Sigmoid colon (tissue), 7 donors: ENCODE measurements around the gene TMEM255B. TPM values are rescaled to one million over a fixed set of nuclear protein-coding genes. Genes with fewer than 3 reads are reported as not detected.

Source experiments
- DNase-seq: peaks from one replicate; pipeline ENCODE4 v3.0.0-alpha.2; 2019
- H3K27ac ChIP-seq, 4 donors: fragments of 200-600 bp; sonication (generic); one replicate each; pipeline ENCODE4 v1.5.1; 2016 to 2019; ENCODE audit warnings: mild to moderate bottlenecking in 1 of 4
- H3K27me3 ChIP-seq, 3 donors: fragments of 200-600 bp; sonication (generic); one replicate each; pipeline ENCODE4 v1.5.1; 2019; ENCODE audit warnings: mild to moderate bottlenecking in 1 of 3
- H3K36me3 ChIP-seq, 4 donors: fragments of 200-600 bp; sonication (generic); one replicate each; pipeline ENCODE4 v1.5.1; 2016 to 2019
- H3K4me1 ChIP-seq, 4 donors: fragments of 200-600 bp; sonication (generic); one replicate each; pipeline ENCODE4 v1.5.1; 2017 to 2019
- H3K4me3 ChIP-seq, 4 donors: fragments of 200-600 bp; sonication (generic); one replicate each; pipeline ENCODE4 v1.5.1; 2017 to 2019; ENCODE audit warnings: mild to moderate bottlenecking in 2 of 4, moderate library complexity in 1 of 4
- H3K9me3 ChIP-seq, 4 donors: fragments of 200-600 bp in 3 of 4; sonication (generic) in 3 of 4; one replicate each; pipeline versions ENCODE4 v1.5.1 to v1.6.1; 2013 to 2019
- CTCF ChIP-seq, 4 experiments: fragments of 450-650 bp in 3 of 4; fragments of 200-600 bp in 1 of 4; IDR thresholded peaks; one replicate each; pipeline ENCODE4 v1.5.1; 2016 to 2019; ENCODE audit warnings: antibody characterized with exemption in 4 of 4, mild to moderate bottlenecking in 3 of 4, moderate library complexity in 2 of 4
- EP300 ChIP-seq, 4 donors: sonication (generic); formaldehyde crosslinking; IDR thresholded peaks; one replicate each; pipeline ENCODE4 v1.6.1; 2017; ENCODE audit warnings: antibody characterized with exemption in 4 of 4
- POLR2A ChIP-seq, 2 donors: fragments of 450-650 bp; IDR thresholded peaks; one replicate each; pipeline ENCODE4 v1.6.1; 2016; ENCODE audit warnings: antibody characterized with exemption in 2 of 2, mild to moderate bottlenecking in 2 of 2, moderate library complexity in 2 of 2
- POLR2AphosphoS5 ChIP-seq, 4 donors: sonication (generic); formaldehyde crosslinking; IDR thresholded peaks; one replicate each; pipeline ENCODE4 v1.6.1; 2017; ENCODE audit warnings: antibody characterized with exemption in 4 of 4
- WGBS, 2 donors: extraction: QIAGEN DNeasy Blood & Tissue Kit; methylation state at CpG; one replicate each; pipeline ENCODE4 v1.1.7; 2013; 5-methylcytosine and 5-hydroxymethylcytosine counted together
- intact Hi-C: fragments of 100-400 bp; cut with DNase I; formaldehyde crosslinking; loops from one replicate; pipeline ENCODE4 v1.15.1; 2023
- polyA plus RNA-seq, 3 donors: library from polyadenylated mRNA; stranded (reverse); fragments of 200-250 nt; gene quantifications; one replicate each; pipeline ENCODE4 v1.2.3, GENCODE V29; 2013
- total RNA-seq, 4 donors: library from RNA; depleted of rRNA; stranded (reverse); fragments of >200 nt; gene quantifications; one replicate each; pipeline ENCODE4 v1.1.0, GENCODE V29; 2016
- donor health status: healthy with polysubstance abuse.
- donor health status: Bipolar disorder and iron deficiency.
- donor health status: healthy.

TMEM255B gene
- total and polyA plus RNA-seq, 7 donors, result 0.60 to 11.1 (median 4.3) TPM

- H3K4me1 ChIP-seq, result no peaks in the 10 kb centered on the region
- no peak overlapping the region for H3K27ac ChIP-seq
- no peaks in the 10 kb centered on the region for H3K9me3 ChIP-seq
- DNase-seq, result no peak
- intact Hi-C loops, result no loop called here
- H3K4me3 ChIP-seq, result no peak overlapping the region
- H3K27me3 ChIP-seq, result peaks cover 0 to 25% (median 2%) of the 10 kb centered on the region in 3 donors
- H3K36me3 ChIP-seq, result no peaks in the 10 kb centered on the region
- TF ChIP-seq CTCF (IDR thresholded peaks at IDR 0.05) (no peak), POLR2A (IDR thresholded peaks at IDR 0.05) (no peak), POLR2AphosphoS5 (IDR thresholded peaks at IDR 0.05) (no peak), EP300 (IDR thresholded peaks at IDR 0.05) (no peak)
- 89 to 93% methylated on average over 55 of the region's 55 CpGs for WGBS, 2 donors
Measured at GRCh38 chr13:113732961-113733950, 25.8 kb upstream of the TMEM255B start.

- DNase-seq, result no peak
- Histone ChIP-seq H3K27me3 (peaks cover 0 to 25% (median 0%) of the 10 kb centered on the region in 3 donors), H3K36me3 (no peaks in the 10 kb centered on the region), H3K27ac (no peak overlapping the region), H3K4me3 (no peak overlapping the region), H3K4me1 (no peaks in the 10 kb centered on the region), H3K9me3 (no peaks in the 10 kb centered on the region)
- intact Hi-C loops, result no loop called here
- 86 to 92% methylated on average over 26 of the region's 26 CpGs for WGBS, 2 donors
- TF ChIP-seq POLR2AphosphoS5 (IDR thresholded peaks at IDR 0.05) (no peak), CTCF (IDR thresholded peaks at IDR 0.05) (no peak), EP300 (IDR thresholded peaks at IDR 0.05) (no peak), POLR2A (IDR thresholded peaks at IDR 0.05) (no peak)
Measured at GRCh38 chr13:113734099-113734825, 24.8 kb upstream of the TMEM255B start.

GRCh38 chr13:113734826-113735125 is 24.2 kb upstream of the TMEM255B start:
- H3K27ac ChIP-seq, result no peak overlapping the region
- 80 to 90% methylated on average over 8 of the region's 8 CpGs for WGBS, 2 donors

DNA sequence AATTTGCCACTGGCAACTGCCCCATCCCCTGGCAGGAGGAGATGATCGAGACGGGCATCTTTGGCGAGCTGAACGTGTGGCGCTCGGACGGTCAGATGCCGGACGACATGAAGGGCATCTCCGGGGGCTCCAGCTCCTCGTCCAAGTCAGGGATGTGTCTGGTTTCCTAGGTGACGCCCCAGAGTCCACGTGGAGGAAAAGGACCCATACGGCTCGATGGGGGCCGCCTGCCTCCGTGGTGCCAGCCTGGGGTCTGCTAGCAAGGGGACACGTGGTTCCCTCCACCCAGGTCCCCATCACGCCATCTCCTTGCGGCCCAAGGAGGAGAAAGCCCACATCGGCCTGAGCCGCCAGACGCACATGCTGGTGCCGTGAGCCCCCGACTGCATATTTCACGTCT is 23.8 kb upstream of the TMEM255B start:
- no peaks in the 10 kb centered on the region for H3K4me1 ChIP-seq
- H3K36me3 ChIP-seq, result no peaks in the 10 kb centered on the region
- DNase-seq, result no peak
- no peak overlapping the region for H3K4me3 ChIP-seq
- H3K9me3 ChIP-seq, result no peaks in the 10 kb centered on the region
- peaks cover 0 to 28% (median 2%) of the 10 kb centered on the region in 3 donors for H3K27me3 ChIP-seq
- H3K27ac ChIP-seq, result no peak overlapping the region
- TF ChIP-seq POLR2AphosphoS5 (IDR thresholded peaks at IDR 0.05), result no peak
- TF ChIP-seq POLR2A (IDR thresholded peaks at IDR 0.05), result no peak
- TF ChIP-seq EP300 (IDR thresholded peaks at IDR 0.05), result no peak
- TF ChIP-seq CTCF (IDR thresholded peaks at IDR 0.05), result no peak
- intact Hi-C loops, result no loop called here
- 94% methylated on average over 26 of the region's 26 CpGs for WGBS, 2 donors

More at GRCh38 chr13:113734826-113735125, 24.2 kb upstream of the TMEM255B start:
- Histone ChIP-seq H3K4me1 (no peaks in the 10 kb centered on the region), H3K36me3 (no peaks in the 10 kb centered on the region), H3K9me3 (no peaks in the 10 kb centered on the region), H3K4me3 (no peak overlapping the region), H3K27me3 (peaks cover 0 to 25% (median 0%) of the 10 kb centered on the region in 3 donors)
- intact Hi-C loops, result no loop called here
- no peak for DNase-seq
- TF ChIP-seq POLR2AphosphoS5 (IDR thresholded peaks at IDR 0.05) (no peak), CTCF (IDR thresholded peaks at IDR 0.05) (no peak), POLR2A (IDR thresholded peaks at IDR 0.05) (no peak), EP300 (IDR thresholded peaks at IDR 0.05) (no peak)
